Limb (tissue), 2 donors: ENCODE data around the gene SLITRK2.

Experiments
- DNase-seq, 2 donors: peaks; one replicate each; pipeline ENCODE4 v3.0.0-alpha.2; 2016; ENCODE audit errors: extremely low spot score in 2 of 2

SLITRK2 gene

GRCh38 chrX:145856181-145856580, 38.6 kb downstream of the SLITRK2 start:
- DNase-seq = no peak

DNA sequence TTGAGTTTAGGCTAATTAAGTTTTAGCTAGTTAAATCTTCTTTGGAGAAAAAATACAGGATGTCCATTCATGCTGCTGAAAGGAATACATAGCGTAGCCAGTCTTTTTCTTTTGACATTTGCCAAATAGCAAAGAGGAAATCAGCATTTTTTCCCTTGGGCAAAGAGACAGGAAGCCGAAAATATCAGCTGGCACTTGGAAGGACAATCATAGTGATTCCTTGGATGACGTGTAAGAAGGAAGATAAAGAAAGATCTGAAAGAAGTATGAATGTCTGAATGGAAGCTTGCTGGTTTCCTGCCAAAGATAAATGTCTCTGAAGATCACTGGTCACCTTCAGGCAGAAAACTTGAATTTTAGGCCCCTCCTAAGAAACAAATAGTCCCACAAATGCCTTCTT, 44.2 kb downstream of the SLITRK2 start:
- no peak for DNase-seq

DNA sequence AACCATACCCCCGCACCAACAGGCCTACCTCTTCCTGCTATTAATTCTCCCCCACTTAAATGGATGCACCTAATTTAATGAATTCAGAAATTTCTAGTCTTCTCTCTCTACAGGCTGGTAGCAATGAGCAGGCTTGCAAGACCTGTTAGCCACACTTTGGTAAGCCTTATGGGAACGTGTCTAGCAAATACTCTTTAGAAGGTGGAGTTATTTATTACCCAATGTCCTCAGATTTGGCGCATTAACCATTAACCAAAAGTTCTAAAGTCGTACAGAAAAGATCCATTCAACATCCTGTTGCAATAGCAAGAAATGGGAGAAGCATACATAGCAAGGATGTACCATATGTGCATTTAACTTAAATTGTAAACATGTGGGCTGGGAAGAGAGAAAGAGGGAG, 47.5 kb downstream of the SLITRK2 start:
- DNase-seq = no peak
